A549 treated with Hydrocortisone at 1 μM for 4 hours (cell line): ENCODE measurements around the gene CLCN5. TPM values are rescaled to one million over a fixed set of nuclear protein-coding genes. Genes with fewer than 3 reads are reported as not detected.

ENCODE experiments used
- total RNA-seq: library from RNA; stranded (reverse); fragments of 200-300 nt; extraction: Qiagen RNA extraction; gene quantifications from 5 replicates; pipeline ENCODE4 v1.2.3, GENCODE V29; 2022

Gene CLCN5
- 1.6 to 4.0 TPM (median 2.6 TPM) in 5 replicates for total RNA-seq

DNA sequence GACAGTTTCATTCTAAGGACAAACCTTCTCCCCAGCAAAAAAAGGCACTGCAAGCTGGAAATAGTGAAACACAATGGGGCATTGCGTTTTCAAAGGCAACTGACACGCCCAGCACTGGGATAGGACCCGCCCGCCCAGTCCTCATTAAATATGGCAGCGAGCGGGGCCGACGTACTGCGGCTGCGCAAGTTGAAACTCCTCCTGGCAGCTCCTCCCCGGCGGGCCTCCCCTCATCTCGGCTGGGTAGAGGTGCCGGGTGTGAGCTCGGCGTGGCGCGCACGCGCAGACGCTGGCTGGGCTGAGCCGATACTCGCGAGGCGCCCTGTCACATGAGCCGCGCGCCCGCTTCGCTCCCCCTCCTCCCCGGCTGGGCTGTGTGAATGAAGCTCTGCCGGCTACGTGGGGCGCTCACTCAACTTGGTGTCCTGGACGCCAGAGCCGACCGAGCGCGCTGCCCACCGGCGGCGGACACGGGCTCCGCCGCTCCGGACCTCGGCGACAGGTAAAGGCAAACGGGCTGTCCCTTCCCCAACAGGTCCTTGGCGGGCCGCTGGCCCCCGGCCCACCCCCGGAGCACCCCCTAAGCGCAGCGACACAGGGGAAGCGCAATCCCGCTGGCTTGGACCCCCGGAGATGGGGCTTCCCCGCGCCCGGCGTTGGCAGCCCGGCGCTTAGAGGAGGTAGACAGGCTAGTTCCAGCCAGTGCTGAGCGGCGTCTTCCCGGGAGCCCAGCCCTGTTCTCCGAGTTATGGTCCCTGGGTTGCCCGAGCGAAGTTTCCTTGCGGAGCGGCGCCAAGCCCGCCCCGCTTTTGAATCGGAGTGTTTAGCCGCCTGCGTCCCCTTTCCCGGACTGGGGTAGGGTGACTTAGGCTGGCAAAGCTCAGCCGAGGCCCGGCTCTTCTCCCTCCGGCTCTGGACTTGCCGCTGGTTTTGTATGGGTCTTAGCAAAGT, at the start of gene CLCN5:
TSS of gene CLCN5 (plus strand) at position 306 of the 951 bp plus-strand sequence. CDS start 2,703 bp downstream, outside the sequence.

DNA sequence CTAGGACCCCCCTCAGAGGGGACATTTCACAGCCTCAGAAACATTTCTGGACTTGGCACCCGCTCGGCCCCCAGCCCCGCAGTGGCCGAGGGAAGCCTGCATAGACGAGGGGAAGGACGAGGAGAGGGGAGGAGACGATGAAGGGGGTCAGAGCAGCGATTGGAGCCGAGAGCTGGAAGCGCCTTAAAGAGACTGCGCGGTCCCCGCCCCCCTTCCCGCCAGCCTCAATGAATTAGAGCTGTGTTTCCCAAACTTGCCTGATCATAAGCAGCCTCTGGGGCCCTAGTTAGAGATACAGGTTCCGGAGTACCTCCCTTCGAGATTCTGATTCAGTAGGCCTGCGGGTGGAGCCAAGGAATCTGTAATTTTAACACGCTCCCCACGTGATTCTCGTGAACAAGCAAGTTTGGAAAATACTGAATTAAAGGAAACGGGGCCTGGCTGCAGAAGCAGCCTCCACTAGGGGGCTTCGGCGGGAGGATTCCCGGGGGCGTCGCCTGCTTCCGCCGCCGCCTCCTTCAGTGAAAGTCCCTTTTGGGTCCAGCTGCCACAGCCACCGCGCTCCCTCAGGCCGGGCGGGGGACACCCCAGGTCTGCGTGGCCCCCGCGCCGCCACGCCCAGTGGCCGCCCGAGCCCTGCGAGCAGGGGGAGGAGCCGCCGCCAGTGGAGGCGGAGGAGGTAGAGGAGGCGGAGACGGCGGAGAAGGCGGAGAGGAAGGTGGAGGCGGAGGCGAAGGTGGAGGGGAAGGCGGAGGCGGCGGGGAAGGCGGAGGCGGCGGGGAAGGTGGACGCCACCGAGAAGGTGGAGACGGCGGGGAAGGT, 43.4 kb upstream of the CLCN5 start, which contains the start of gene USP27X:
TSS of gene USP27X (plus strand) at position 651 of the 822 bp plus-strand sequence. CDS start 824 bp downstream, outside the sequence.

Other genes with a start within 250 kb of the CLCN5 start
- 0.29 TPM in 1 of 5 replicates, not detected in the others for gene PAGE1, start 226.6 kb upstream of the CLCN5 start, total RNA-seq
- not detected in 5 replicates for gene PAGE4, start 93.3 kb upstream of the CLCN5 start, total RNA-seq
- 2.9 to 5.2 TPM (median 4.4 TPM) in 5 replicates for gene USP27X, start 43.1 kb upstream of the CLCN5 start, total RNA-seq